KMS-11 (cell line): ENCODE measurements around the gene PLA2G2E.

Experiments used
- H2AFZ ChIP-seq: fragments of 200-600 bp; sonication (generic); 2 replicates; pipeline ENCODE4 v1.6.1; 2016; ENCODE audit warnings: antibody characterized with exemption, mixed run types, low read depth
- H3K27ac ChIP-seq: fragments of 200-600 bp; sonication (generic); 2 replicates; pipeline ENCODE4 v1.6.1; 2016; ENCODE audit warnings: mild to moderate bottlenecking, mixed run types
- H3K27me3 ChIP-seq: fragments of 200-600 bp; sonication (generic); 2 replicates; pipeline ENCODE4 v1.6.1; 2017; ENCODE audit warnings: mild to moderate bottlenecking, low read depth, mixed run types, moderate library complexity; ENCODE audit not compliant: insufficient read depth
- H3K36me3 ChIP-seq: fragments of 200-600 bp; sonication (generic); 2 replicates; pipeline ENCODE4 v1.6.1; 2017; ENCODE audit warnings: mild to moderate bottlenecking, mixed run types; ENCODE audit not compliant: insufficient read depth
- H3K4me1 ChIP-seq: fragments of 200-600 bp; sonication (generic); 2 replicates; pipeline ENCODE4 v1.6.1; 2016; ENCODE audit warnings: mild to moderate bottlenecking, low read depth, mixed run types; ENCODE audit not compliant: poor library complexity, severe bottlenecking
- H3K4me2 ChIP-seq: fragments of 200-600 bp; sonication (generic); 2 replicates; pipeline ENCODE4 v1.7.0; 2016; ENCODE audit warnings: mild to moderate bottlenecking, mixed run types
- H3K4me3 ChIP-seq: fragments of 200-600 bp; sonication (generic); IDR thresholded peaks from 2 replicates; pipeline ENCODE4 v1.6.1; 2017; ENCODE audit warnings: low read depth, low read length, mixed read lengths; ENCODE audit not compliant: insufficient read depth
- H3K79me2 ChIP-seq: fragments of 200-600 bp; sonication (generic); 2 replicates; pipeline ENCODE4 v1.6.1; 2016; ENCODE audit warnings: low read depth, mixed run types; ENCODE audit not compliant: insufficient read depth
- H3K9ac ChIP-seq: fragments of 200-600 bp; sonication (generic); 2 replicates; pipeline ENCODE4 v1.6.1; 2016; ENCODE audit warnings: mild to moderate bottlenecking, mixed run types
- H4K20me1 ChIP-seq: fragments of 200-600 bp; sonication (generic); 2 replicates; pipeline ENCODE4 v1.6.1; 2016; ENCODE audit warnings: mild to moderate bottlenecking, mixed run types; ENCODE audit not compliant: insufficient read depth
- CTCF ChIP-seq: fragments of 200-600 bp; sonication (generic); conservative IDR thresholded peaks from 2 replicates; pipeline ENCODE4 v1.6.1; 2017; ENCODE audit warnings: low read depth, mild to moderate bottlenecking, antibody characterized with exemption, low read length, moderate library complexity, mixed read lengths

PLA2G2E gene

DNA sequence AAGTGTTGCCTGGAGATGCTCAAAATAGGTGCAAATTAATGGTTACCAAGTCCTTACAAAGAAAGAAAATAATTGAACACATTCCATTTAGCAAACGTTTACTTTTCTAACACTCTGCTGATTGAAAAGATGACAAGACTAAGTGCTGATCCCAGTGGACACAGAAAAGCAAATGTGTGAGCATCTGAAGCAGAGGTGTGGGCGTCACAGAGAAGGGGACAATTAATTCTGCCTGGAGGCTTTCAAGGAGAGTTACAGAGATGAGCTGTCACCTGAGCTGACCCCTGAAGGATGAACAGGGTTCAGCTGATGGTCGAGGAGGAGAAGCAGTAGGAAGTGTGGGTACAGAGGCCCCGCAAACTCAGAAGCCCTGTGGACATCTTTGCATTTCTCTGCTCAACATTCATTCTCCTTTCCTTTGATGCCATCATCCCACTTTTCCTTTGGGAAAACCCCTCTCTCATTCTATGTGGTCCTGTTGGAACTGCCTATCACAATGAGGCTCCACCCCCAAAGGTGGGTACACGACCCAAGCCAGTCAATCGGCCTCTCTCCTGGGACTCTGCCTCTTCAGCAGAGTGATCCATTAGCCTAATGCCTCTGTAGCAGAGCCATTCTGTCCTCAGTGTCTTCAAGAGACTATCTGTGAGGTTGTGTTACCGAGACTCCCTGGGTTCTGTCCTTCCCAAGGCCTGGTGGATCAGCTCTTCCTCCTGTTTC lies 17.2 kb upstream of the PLA2G2E start:
- Histone ChIP-seq H3K36me3 (no peaks in the 10 kb centered on the region), H3K9ac (no peak overlapping the region), H4K20me1 (no peaks in the 10 kb centered on the region), H3K4me1 (no peaks in the 10 kb centered on the region), H3K79me2 (no peaks in the 10 kb centered on the region), H3K4me3 (no peak overlapping the region), H3K27me3 (peaks cover 13% of the 10 kb centered on the region; the same call in 1 of the 2 replicates), H3K27ac (no peak overlapping the region), H3K4me2 (no peak overlapping the region), H2AFZ (no peak overlapping the region)
- TF ChIP-seq CTCF: no peak

- H3K4me3 ChIP-seq: no peak overlapping the region
- no peak overlapping the region for H2AFZ ChIP-seq
- no peaks in the 10 kb centered on the region for H3K4me1 ChIP-seq
- H3K36me3 ChIP-seq: no peaks in the 10 kb centered on the region
- no peak overlapping the region for H3K9ac ChIP-seq
- H3K4me2 ChIP-seq: no peak overlapping the region
- H3K27ac ChIP-seq: no peak overlapping the region
- H4K20me1 ChIP-seq: no peaks in the 10 kb centered on the region
- no peaks in the 10 kb centered on the region for H3K79me2 ChIP-seq
- TF ChIP-seq CTCF: no peak
- H3K27me3 ChIP-seq: peaks cover 13% of the 10 kb centered on the region; the same call in 1 of the 2 replicates
Measured at GRCh38 chr1:19938472-19938871, 15.1 kb upstream of the PLA2G2E start.

DNA sequence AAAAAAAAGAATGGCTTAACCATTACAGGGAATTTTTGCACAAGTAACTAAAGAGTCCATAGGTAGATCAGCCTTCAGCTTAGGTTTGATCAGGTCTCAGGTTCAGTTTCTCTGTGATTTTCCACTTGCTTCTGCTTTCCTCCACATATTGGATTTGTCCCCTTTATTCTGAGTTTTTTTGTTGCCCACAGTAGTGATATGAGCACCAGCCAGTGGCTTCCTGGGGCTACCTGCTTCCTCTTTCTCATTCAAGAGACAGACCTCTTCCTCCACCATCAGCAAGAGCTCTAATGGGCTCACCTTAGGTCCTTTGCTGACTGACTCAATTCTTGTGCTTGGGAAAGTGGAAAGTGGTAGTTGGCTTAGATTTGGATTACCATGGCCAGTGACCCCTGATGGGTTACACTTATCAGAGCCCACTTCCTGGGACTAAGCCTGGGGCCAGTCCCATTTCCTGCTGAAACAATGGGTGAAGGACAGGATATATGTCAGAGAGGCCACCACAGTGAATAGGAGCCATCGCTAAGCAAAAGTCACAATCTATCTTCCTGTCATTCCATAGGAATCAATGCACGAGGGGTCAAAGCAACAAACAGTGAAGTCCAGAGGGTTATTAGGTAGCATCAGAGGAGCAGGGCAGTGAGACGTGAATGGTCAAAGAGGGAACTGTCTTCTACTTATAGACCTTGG lies 12.8 kb upstream of the PLA2G2E start:
- Histone ChIP-seq H2AFZ (no peak overlapping the region), H3K36me3 (no peaks in the 10 kb centered on the region), H3K9ac (no peak overlapping the region), H3K27me3 (peaks cover 13% of the 10 kb centered on the region; the same call in 1 of the 2 replicates), H3K4me1 (no peaks in the 10 kb centered on the region), H3K27ac (no peak overlapping the region), H4K20me1 (no peaks in the 10 kb centered on the region), H3K4me2 (no peak overlapping the region), H3K79me2 (no peaks in the 10 kb centered on the region), H3K4me3 (no peak overlapping the region)
- no peak for TF ChIP-seq CTCF

DNA sequence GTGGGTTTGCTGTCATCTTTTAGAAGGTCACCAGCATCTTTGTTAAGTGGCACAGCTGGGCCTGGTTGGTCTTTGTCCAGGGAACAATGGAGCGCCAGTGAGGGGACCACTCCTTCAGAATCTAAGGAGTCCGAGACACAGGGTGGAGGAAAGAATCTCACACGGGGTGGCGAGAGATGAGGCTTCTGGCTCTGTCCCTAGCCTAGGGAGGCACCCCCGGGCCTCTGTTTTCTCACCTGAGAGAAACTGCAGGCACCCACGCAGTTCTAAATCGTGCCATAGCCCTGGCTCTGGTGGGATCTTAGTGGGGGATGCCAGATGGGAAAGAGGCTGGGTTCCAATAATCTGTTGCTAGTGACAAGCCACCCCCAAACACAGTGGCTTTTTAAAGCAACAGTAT lies 10.9 kb upstream of the PLA2G2E start:
- Histone ChIP-seq H4K20me1 (no peaks in the 10 kb centered on the region), H3K79me2 (no peaks in the 10 kb centered on the region), H3K9ac (no peak overlapping the region), H3K27ac (no peak overlapping the region), H3K4me3 (no peak overlapping the region), H2AFZ (no peak overlapping the region), H3K4me2 (no peak overlapping the region), H3K27me3 (peaks cover 19% of the 10 kb centered on the region), H3K4me1 (no peaks in the 10 kb centered on the region), H3K36me3 (no peaks in the 10 kb centered on the region)
- no peak for TF ChIP-seq CTCF
